Body of pancreas (tissue), 4 donors: ENCODE measurements around the gene IPPK.

ENCODE experiments used
- CTCF ChIP-seq, 7 experiments: fragments of 450-650 bp in 4 of 7; fragments of 200-600 bp in 3 of 7; sonication (generic) in 3 of 7; IDR thresholded peaks; one replicate each; pipeline ENCODE4 v1.5.1; 2016 to 2019; ENCODE audit warnings: antibody characterized with exemption in 7 of 7
- POLR2A ChIP-seq, 3 donors: fragments of 450-650 bp; IDR thresholded peaks; one replicate each; pipeline ENCODE4 v1.6.1; 2016; ENCODE audit warnings: antibody characterized with exemption in 3 of 3, mild to moderate bottlenecking in 2 of 3

DNA sequence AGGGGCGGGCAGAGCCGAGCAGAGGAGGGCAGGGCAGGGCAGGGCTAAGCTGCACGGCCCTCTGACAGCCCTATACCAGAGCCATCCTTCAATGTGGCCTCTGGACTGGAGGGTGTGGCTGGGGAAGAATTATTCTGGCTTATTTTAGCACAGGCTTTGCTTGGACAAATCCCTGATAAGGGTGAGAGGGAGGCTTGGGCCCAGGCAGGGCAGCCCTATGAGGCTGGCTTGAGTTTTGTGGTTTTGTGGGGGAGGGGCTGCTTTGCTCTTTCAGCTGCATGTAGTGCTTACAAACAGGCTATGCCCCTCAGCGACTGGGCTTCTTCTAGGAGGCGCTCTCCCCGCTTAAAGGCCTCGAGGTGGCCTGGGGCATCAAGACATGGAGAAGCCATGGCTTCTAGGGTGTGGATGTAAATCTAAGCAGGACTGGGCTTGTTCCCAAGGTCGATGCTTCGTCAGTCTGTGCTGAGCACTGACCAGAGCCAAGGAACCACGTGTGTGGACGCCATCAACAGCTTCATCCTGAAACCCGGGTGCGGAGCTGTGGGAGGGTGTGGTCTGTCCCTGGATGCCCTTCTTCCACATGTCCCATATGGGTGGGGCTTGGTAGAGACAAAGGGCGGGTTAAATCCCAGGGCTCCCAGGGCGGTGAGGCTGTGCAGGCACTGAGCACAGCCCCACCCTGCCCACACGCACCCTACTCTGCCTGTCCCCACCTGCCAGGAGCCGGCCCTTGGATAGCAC, 45.7 kb upstream of the IPPK start:
- TF ChIP-seq POLR2A (IDR thresholded peaks at IDR 0.05) (no peak), CTCF (IDR thresholded peaks at IDR 0.05) (no peak)
